GM12891 (cell line): Measurements from ENCODE around the gene FAM221A.

Experiments used
- PAX5 ChIP-seq: IDR thresholded peaks from 2 replicates; pipeline ENCODE4 v1.6.1; 2011; ENCODE audit warnings: low read length, moderate library complexity, mild to moderate bottlenecking; ENCODE audit not compliant: insufficient read depth, severe bottlenecking
- POLR2A ChIP-seq: IDR thresholded peaks from 2 replicates; pipeline ENCODE4 v1.6.1; 2011; ENCODE audit warnings: low read depth, low read length, control low read depth
- POLR2AphosphoS5 ChIP-seq: IDR thresholded peaks from 2 replicates; pipeline ENCODE4 v1.6.1; 2011; ENCODE audit warnings: low read depth, low read length, control low read depth
- POU2F2 ChIP-seq: IDR thresholded peaks from 2 replicates; pipeline ENCODE4 v1.6.1; 2011; ENCODE audit warnings: low read depth, mild to moderate bottlenecking, control low read depth, low read length, moderate library complexity
- TAF1 ChIP-seq: IDR thresholded peaks from 2 replicates; pipeline ENCODE4 v1.6.1; 2011; ENCODE audit warnings: low read depth, low read length, control low read depth

- TF ChIP-seq POLR2A (no peak), POLR2AphosphoS5 (no peak), TAF1 (no peak), POU2F2 (no peak), PAX5 (no peak)
These were observed 13.2 kb downstream of the FAM221A start for GRCh38 chr7:23693224-23693623.
